Measurements from ENCODE around the gene FER1L5. TPM values are rescaled to one million over a fixed set of nuclear protein-coding genes. Genes with fewer than 3 reads are reported as not detected.
A peak's percentile ranks its signal among the peaks of the same experiment; 100 is the strongest.

FER1L5 gene
- total RNA-seq, 2 donors from 2014 or later = 0.59 to 2.3 TPM

DNA sequence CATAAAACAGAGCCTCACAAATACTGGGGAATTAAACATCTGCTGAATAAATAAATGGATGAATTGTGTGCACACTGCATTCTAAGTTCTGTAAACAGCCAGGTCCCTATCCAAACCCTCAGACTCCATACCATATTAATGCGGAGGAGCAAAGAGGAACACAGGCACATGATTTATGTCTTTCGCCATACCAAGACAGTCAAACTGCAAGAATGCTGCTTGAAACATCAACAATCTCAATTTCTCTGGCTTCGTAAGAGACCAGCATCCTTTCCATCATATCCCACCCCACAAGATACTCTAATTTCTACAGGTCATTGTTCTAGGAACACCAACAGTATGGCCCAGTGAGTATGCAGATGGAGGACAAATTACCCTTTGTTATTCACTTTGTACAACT, 19.4 kb upstream of the FER1L5 start:
- H3K4me3 ChIP-seq = no peak overlapping the region
- no peaks in the 10 kb centered on the region for H3K9me3 ChIP-seq
- H3K27ac ChIP-seq = no peak overlapping the region
- WGBS = 78% methylated on average over 3 of the region's 3 CpGs
- H3K36me3 ChIP-seq = peaks cover 5 to 11% of the 10 kb centered on the region in 2 donors
- no peaks in the 10 kb centered on the region for H3K27me3 ChIP-seq (replicated peaks; ENCODE audit: insufficient read depth)
- no peak for DNase-seq (ENCODE audit: low spot score)
- intact Hi-C loops (cut with DNase I) = no loop called here
- no peak for TF ChIP-seq POLR2AphosphoS5 (IDR thresholded peaks at IDR 0.05)
- TF ChIP-seq, protein P1, sequence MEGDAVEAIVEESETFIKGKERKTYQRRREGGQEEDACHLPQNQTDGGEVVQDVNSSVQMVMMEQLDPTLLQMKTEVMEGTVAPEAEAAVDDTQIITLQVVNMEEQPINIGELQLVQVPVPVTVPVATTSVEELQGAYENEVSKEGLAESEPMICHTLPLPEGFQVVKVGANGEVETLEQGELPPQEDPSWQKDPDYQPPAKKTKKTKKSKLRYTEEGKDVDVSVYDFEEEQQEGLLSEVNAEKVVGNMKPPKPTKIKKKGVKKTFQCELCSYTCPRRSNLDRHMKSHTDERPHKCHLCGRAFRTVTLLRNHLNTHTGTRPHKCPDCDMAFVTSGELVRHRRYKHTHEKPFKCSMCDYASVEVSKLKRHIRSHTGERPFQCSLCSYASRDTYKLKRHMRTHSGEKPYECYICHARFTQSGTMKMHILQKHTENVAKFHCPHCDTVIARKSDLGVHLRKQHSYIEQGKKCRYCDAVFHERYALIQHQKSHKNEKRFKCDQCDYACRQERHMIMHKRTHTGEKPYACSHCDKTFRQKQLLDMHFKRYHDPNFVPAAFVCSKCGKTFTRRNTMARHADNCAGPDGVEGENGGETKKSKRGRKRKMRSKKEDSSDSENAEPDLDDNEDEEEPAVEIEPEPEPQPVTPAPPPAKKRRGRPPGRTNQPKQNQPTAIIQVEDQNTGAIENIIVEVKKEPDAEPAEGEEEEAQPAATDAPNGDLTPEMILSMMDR (IDR thresholded peaks at IDR 0.05) = no peak
- no peak for TF ChIP-seq POLR2A (IDR thresholded peaks at IDR 0.05)
- no peaks in the 10 kb centered on the region for H3K4me1 ChIP-seq (replicated peaks)

DNA sequence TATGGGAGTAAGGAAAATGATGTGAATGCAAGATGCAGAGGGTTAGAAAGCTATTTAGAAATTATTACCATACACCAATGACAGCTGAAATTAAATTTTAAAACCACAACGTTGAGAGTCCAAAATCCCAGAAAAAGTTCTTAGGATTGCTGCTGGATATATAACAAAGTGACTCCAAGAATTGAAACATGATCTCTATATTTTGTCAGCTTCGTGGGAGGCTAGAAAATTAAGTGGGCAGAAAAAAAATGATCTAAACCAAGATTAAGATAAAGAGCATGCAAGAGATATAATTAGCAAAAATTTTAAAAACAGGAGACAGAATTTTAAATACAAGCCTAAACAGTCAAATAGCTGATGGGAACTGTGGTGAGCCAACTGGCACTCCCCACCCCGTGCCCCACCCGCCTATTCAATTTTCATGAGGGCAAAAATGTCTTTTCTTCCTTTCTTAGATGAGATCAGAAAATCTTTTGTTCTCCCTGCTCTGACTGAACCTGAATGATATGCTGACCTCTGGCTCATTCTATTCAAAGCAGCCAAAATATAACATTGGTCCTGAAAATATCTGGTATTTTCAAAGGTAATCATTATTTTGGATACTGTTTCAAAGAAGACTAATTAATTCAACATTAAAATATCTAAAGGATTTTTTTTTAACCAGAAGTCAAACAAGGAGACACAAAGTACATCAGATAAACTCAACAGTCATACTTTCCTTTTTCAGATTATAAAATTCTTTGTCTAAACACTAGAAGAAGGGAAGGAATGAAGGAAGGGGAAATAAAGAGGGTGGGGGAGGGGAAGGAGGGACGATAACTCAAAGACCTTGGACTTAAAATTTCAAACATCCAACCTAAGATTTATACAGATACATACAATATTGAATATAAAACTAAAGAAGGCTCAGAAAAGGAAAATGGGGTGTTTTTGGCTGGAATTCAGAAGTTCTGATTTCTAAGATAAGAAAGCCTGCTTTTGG, 16.7 kb upstream of the FER1L5 start:
- Histone ChIP-seq H3K4me1 (replicated peaks) (no peaks in the 10 kb centered on the region), H3K9me3 (no peaks in the 10 kb centered on the region), H3K27ac (peak overlapping the region; percentile 6 to 41), H3K27me3 (replicated peaks; ENCODE audit: insufficient read depth) (no peaks in the 10 kb centered on the region), H3K36me3 (peaks cover 0 to 5% of the 10 kb centered on the region in 2 donors), H3K4me3 (no peak overlapping the region)
- intact Hi-C loops (cut with DNase I) = no loop called here
- 11% methylated on average over 5 of the region's 5 CpGs for WGBS
- TF ChIP-seq POLR2A (IDR thresholded peaks at IDR 0.05) = no peak
- TF ChIP-seq POLR2AphosphoS5 (IDR thresholded peaks at IDR 0.05) = no peak
- TF ChIP-seq, protein P1 (IDR thresholded peaks at IDR 0.05) = no peak
- no peak for DNase-seq (ENCODE audit: low spot score)

DNA sequence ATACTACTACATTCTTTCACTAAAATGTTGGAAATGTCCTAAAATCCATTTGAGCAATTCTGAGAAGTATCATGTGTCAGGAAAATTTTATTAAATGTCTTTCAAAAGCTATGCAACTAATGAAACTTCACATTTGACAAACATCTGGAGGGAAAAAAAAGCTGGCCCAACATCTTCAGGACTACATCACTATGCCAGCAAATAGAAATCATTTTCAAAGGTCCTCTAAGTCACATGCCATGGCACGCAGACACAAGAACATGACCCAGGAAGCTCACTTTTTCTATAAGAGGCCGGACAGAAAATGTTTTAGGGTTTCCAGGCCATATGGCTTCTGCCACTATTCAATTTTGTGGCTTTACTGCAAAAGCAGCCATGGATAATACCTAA, 16.0 kb upstream of the FER1L5 start:
- 27% methylated on average over 2 of the region's 2 CpGs for WGBS
- no peaks in the 10 kb centered on the region for H3K4me1 ChIP-seq (replicated peaks)

DNA sequence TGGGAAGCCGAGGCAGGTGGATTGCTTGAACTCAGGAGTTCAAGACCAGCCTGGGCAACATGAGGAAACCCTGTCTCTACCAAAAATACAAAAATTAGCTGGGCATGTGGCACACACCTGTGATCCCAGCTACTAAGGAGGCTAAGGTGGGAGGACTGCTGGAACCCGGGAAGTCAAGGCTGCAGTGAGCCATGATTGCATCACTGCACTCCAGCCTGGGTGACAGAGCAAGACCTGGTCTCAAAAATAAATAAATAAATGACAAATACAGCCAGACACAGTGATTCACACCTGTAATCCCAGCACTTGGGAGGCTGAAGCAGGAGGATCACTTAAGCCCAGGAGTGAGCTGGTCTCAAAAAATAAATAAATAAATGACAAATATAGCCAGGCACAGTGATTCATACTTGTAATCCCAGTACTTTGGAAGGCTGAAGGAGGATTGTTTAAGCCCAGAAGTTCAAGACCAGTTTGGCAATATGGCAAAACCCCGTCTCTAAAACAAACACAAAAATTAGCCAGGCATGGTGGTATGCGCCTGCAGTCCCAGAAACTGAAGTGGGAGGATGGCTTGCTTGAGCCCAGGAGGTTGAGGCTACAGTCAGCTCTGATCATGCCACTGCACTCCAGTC, 10.6 kb upstream of the FER1L5 start:
- intact Hi-C loops (cut with DNase I) = loop anchor here (10.0 kb wide), 1 partner anchor 103 kb away; no protein-coding TSS in a partner anchor
- no peak overlapping the region for H3K27ac ChIP-seq
- H3K36me3 ChIP-seq = peaks cover 0 to 5% of the 10 kb centered on the region in 2 donors

More for the DNA sequence above, 16.0 kb upstream of the FER1L5 start:
- intact Hi-C loops (cut with DNase I) = no loop called here
- Histone ChIP-seq H3K9me3 (no peaks in the 10 kb centered on the region), H3K27ac (peak overlapping the region in 1 of 2 donors; percentile 6), H3K4me3 (no peak overlapping the region), H3K27me3 (replicated peaks; ENCODE audit: insufficient read depth) (no peaks in the 10 kb centered on the region), H3K36me3 (peaks cover 0 to 5% of the 10 kb centered on the region in 2 donors)
- TF ChIP-seq POLR2AphosphoS5 (IDR thresholded peaks at IDR 0.05) = no peak
- TF ChIP-seq, protein P1 (IDR thresholded peaks at IDR 0.05) = no peak
- TF ChIP-seq POLR2A (IDR thresholded peaks at IDR 0.05) = no peak
- DNase-seq (ENCODE audit: low spot score) = no peak

More for the DNA sequence above, 10.6 kb upstream of the FER1L5 start:
- TF ChIP-seq POLR2A (IDR thresholded peaks at IDR 0.05) = no peak
- TF ChIP-seq POLR2AphosphoS5 (IDR thresholded peaks at IDR 0.05) = no peak
- TF ChIP-seq, protein P1 (IDR thresholded peaks at IDR 0.05) = no peak
- Histone ChIP-seq H3K4me3 (no peak overlapping the region), H3K27me3 (replicated peaks; ENCODE audit: insufficient read depth) (no peaks in the 10 kb centered on the region), H3K9me3 (no peaks in the 10 kb centered on the region), H3K4me1 (replicated peaks) (no peaks in the 10 kb centered on the region)
- 60% methylated on average over 4 of the region's 4 CpGs for WGBS
- no peak for DNase-seq (ENCODE audit: low spot score)
